Measurements from ENCODE around the gene NOL9. TPM values are rescaled to one million over a fixed set of nuclear protein-coding genes. Genes with fewer than 3 reads are reported as not detected.

NOL9 gene
- total and polyA plus RNA-seq, 9 of the 15 experiments (the other 6 are each of a cell fraction or from before 2014, with no cell fraction given), result 5.6 to 76.5 (median 47.3) TPM

DNA sequence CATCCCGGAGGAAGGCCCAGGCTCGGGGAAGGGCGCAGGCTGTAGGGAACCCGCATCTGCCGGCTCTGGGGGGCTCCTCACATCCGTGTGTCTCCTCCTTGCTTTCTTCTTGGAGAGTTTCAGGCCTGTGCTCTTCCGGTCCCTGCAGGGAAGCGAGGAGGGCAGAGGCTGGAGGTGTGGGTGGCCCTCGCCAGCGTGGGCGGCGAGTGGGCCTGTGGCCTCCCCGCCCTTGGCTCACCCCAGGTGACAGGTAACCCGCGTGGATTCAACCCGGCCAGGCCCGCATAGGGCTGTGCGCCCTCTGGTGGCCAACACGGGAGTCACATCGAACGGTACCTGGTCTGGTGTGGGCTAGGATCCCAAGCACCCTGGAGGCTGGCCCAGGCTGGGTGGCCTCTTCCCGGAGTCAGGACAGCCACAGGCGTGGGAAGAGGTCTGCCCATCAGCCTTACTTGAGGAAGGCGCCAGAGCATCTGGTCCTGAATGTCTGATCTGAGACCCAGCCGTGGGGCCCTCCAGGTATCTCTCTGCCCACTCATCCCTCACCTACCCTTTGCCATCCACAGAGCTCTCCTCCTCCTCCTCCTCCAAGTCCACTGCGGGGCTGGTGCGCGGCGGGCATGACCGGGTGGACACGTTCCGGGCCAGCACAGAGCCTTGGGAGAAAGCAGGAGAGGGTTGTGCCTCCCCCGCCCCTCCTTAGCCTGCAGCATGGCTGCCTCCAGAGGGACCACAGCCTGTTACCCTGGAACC is 78.8 kb downstream of the NOL9 start (continued):
- TF ChIP-seq RBM17 (IDR thresholded peaks at IDR 0.05; ENCODE audit: borderline replicate concordance, low read depth, low read length) (no peak), SAP30 (IDR thresholded peaks at IDR 0.05; ENCODE audit: borderline replicate concordance, insufficient read depth, low read depth, low read length, poor library complexity, severe bottlenecking) (no peak), ELF1 (tag; IDR thresholded peaks at IDR 0.05) (no peak), SMC3 (conservative IDR thresholded peaks at IDR 0.05; ENCODE audit: insufficient read depth, low read depth, low read length) (peak; percentile 75), ZNF133 (CRISPR knock-in tag; IDR thresholded peaks at IDR 0.05) (no peak), RCOR1 (IDR thresholded peaks at IDR 0.05; ENCODE audit: borderline replicate concordance in 1 of 2, low read depth in 2 of 2, low read length in 2 of 2) (peak in 1 of 2 experiments; percentile 38; a peak in 1 of 4 replicates), MED1 (CRISPR knock-in tag; IDR thresholded peaks at IDR 0.05; ENCODE audit: borderline replicate concordance) (no peak), ATF7 (IDR thresholded peaks at IDR 0.05) (0 out of 2 replicates have a peak, but pooled peaks have one; percentile 10), RBBP5 (IDR thresholded peaks at IDR 0.05; ENCODE audit: borderline replicate concordance, insufficient read depth, low read length, poor library complexity, severe bottlenecking) (no peak), NFXL1 (CRISPR knock-in tag; IDR thresholded peaks at IDR 0.05) (no peak), POLR2G (IDR thresholded peaks at IDR 0.05; ENCODE audit: low read depth, low read length) (no peak), ZNF696 (CRISPR knock-in tag; conservative IDR thresholded peaks at IDR 0.05) (no peak), ZNF699 (CRISPR knock-in tag; IDR thresholded peaks at IDR 0.05; ENCODE audit: insufficient replicate concordance) (no peak)
- TF ChIP-seq, protein P1, sequence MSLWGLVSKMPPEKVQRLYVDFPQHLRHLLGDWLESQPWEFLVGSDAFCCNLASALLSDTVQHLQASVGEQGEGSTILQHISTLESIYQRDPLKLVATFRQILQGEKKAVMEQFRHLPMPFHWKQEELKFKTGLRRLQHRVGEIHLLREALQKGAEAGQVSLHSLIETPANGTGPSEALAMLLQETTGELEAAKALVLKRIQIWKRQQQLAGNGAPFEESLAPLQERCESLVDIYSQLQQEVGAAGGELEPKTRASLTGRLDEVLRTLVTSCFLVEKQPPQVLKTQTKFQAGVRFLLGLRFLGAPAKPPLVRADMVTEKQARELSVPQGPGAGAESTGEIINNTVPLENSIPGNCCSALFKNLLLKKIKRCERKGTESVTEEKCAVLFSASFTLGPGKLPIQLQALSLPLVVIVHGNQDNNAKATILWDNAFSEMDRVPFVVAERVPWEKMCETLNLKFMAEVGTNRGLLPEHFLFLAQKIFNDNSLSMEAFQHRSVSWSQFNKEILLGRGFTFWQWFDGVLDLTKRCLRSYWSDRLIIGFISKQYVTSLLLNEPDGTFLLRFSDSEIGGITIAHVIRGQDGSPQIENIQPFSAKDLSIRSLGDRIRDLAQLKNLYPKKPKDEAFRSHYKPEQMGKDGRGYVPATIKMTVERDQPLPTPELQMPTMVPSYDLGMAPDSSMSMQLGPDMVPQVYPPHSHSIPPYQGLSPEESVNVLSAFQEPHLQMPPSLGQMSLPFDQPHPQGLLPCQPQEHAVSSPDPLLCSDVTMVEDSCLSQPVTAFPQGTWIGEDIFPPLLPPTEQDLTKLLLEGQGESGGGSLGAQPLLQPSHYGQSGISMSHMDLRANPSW (CRISPR knock-in tag; IDR thresholded peaks at IDR 0.05), result peak; percentile 84; the same call in 1 of the 2 replicates
- TF ChIP-seq, protein P2, sequence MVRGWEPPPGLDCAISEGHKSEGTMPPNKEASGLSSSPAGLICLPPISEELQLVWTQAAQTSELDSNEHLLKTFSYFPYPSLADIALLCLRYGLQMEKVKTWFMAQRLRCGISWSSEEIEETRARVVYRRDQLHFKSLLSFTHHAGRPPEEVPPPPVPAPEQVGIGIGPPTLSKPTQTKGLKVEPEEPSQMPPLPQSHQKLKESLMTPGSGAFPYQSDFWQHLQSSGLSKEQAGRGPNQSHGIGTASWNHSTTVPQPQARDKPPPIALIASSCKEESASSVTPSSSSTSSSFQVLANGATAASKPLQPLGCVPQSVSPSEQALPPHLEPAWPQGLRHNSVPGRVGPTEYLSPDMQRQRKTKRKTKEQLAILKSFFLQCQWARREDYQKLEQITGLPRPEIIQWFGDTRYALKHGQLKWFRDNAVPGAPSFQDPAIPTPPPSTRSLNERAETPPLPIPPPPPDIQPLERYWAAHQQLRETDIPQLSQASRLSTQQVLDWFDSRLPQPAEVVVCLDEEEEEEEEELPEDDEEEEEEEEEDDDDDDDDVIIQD (CRISPR knock-in tag; IDR thresholded peaks at IDR 0.05), result no peak
- TF ChIP-seq, protein P3, sequence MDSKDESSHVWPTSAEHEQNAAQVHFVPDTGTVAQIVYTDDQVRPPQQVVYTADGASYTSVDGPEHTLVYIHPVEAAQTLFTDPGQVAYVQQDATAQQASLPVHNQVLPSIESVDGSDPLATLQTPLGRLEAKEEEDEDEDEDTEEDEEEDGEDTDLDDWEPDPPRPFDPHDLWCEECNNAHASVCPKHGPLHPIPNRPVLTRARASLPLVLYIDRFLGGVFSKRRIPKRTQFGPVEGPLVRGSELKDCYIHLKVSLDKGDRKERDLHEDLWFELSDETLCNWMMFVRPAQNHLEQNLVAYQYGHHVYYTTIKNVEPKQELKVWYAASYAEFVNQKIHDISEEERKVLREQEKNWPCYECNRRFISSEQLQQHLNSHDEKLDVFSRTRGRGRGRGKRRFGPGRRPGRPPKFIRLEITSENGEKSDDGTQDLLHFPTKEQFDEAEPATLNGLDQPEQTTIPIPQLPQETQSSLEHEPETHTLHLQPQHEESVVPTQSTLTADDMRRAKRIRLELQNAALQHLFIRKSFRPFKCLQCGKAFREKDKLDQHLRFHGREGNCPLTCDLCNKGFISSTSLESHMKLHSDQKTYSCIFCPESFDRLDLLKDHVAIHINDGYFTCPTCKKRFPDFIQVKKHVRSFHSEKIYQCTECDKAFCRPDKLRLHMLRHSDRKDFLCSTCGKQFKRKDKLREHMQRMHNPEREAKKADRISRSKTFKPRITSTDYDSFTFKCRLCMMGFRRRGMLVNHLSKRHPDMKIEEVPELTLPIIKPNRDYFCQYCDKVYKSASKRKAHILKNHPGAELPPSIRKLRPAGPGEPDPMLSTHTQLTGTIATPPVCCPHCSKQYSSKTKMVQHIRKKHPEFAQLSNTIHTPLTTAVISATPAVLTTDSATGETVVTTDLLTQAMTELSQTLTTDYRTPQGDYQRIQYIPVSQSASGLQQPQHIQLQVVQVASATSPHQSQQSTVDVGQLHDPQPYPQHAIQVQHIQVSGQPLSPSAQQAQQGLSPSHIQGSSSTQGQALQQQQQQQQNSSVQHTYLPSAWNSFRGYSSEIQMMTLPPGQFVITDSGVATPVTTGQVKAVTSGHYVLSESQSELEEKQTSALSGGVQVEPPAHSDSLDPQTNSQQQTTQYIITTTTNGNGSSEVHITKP (IDR thresholded peaks at IDR 0.05; ENCODE audit: partially characterized antibody), result peak; percentile 63
- TF ChIP-seq, protein P4, sequence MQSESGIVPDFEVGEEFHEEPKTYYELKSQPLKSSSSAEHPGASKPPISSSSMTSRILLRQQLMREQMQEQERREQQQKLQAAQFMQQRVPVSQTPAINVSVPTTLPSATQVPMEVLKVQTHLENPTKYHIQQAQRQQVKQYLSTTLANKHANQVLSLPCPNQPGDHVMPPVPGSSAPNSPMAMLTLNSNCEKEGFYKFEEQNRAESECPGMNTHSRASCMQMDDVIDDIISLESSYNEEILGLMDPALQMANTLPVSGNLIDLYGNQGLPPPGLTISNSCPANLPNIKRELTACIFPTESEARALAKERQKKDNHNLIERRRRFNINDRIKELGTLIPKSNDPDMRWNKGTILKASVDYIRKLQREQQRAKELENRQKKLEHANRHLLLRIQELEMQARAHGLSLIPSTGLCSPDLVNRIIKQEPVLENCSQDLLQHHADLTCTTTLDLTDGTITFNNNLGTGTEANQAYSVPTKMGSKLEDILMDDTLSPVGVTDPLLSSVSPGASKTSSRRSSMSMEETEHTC (IDR thresholded peaks at IDR 0.05), result 0 out of 2 replicates have a peak, but pooled peaks have one; percentile 9
